ENCODE measurements around the gene FXYD7. TPM values are rescaled to one million over a fixed set of nuclear protein-coding genes. Genes with fewer than 3 reads are reported as not detected.

Gene FXYD7
- total and polyA plus RNA-seq, 2 of the 13 experiments (the other 11 are each of a cell fraction or from before 2014, with no cell fraction given) = 0.55 TPM; not detected in 1

DNA sequence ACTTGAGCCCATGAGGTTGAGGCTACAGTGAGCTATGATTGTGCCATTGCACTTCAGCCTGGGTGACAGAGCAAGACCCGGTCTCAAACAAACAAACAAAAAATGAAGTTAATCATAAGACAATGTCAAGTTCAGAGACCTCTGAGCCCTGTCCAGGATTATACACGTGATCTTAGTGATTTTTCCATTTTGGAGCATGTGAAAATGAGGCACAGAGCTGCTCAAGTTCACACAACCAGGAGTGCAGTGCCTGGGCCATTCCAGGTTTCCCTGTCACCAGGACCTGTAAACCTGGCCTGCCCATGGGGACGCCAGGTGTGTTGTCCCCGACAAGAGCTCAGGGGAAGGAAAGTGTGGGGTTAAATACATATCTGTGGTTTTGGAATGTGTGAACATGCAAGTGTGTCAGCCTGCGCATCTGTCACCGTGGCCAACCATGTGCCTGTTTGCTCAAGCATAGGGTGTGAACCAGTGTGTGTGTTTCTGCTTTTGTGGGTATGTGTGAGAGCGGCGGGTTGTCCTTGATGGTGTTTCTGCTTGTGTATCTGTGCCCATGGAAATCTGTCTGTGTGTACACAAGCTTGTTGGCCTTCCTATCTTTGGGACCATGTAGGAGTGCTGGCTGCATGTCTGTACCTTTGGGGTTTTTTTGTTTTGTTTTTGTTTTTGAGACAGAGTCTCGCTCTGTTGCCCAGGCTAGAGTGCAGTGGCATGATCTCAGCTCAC lies 5.9 kb upstream of the FXYD7 start (continued):
- peak; percentile 76 for TF ChIP-seq ZNF609 (CRISPR knock-in tag; IDR thresholded peaks at IDR 0.05; ENCODE audit: borderline replicate concordance)
- peak; percentile 69 for TF ChIP-seq TFE3 (CRISPR knock-in tag; IDR thresholded peaks at IDR 0.05)
- TF ChIP-seq, protein P1, sequence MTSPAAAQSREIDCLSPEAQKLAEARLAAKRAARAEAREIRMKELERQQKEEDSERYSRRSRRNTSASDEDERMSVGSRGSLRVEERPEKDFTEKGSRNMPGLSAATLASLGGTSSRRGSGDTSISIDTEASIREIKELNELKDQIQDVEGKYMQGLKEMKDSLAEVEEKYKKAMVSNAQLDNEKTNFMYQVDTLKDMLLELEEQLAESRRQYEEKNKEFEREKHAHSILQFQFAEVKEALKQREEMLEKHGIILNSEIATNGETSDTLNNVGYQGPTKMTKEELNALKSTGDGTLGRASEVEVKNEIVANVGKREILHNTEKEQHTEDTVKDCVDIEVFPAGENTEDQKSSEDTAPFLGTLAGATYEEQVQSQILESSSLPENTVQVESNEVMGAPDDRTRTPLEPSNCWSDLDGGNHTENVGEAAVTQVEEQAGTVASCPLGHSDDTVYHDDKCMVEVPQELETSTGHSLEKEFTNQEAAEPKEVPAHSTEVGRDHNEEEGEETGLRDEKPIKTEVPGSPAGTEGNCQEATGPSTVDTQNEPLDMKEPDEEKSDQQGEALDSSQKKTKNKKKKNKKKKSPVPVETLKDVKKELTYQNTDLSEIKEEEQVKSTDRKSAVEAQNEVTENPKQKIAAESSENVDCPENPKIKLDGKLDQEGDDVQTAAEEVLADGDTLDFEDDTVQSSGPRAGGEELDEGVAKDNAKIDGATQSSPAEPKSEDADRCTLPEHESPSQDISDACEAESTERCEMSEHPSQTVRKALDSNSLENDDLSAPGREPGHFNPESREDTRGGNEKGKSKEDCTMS (CRISPR knock-in tag; conservative IDR thresholded peaks at IDR 0.05) = no peak
- TF ChIP-seq, protein P2, sequence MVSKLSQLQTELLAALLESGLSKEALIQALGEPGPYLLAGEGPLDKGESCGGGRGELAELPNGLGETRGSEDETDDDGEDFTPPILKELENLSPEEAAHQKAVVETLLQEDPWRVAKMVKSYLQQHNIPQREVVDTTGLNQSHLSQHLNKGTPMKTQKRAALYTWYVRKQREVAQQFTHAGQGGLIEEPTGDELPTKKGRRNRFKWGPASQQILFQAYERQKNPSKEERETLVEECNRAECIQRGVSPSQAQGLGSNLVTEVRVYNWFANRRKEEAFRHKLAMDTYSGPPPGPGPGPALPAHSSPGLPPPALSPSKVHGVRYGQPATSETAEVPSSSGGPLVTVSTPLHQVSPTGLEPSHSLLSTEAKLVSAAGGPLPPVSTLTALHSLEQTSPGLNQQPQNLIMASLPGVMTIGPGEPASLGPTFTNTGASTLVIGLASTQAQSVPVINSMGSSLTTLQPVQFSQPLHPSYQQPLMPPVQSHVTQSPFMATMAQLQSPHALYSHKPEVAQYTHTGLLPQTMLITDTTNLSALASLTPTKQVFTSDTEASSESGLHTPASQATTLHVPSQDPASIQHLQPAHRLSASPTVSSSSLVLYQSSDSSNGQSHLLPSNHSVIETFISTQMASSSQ (IDR thresholded peaks at IDR 0.05; ENCODE audit: low read depth) = 0 out of 2 replicates have a peak, but pooled peaks have one; percentile 60
- TF ChIP-seq, protein P2 (CRISPR knock-in tag; IDR thresholded peaks at IDR 0.05; ENCODE audit: borderline replicate concordance) = peak; percentile 64; the same call in 1 of the 2 replicates
- TF ChIP-seq, protein P3, sequence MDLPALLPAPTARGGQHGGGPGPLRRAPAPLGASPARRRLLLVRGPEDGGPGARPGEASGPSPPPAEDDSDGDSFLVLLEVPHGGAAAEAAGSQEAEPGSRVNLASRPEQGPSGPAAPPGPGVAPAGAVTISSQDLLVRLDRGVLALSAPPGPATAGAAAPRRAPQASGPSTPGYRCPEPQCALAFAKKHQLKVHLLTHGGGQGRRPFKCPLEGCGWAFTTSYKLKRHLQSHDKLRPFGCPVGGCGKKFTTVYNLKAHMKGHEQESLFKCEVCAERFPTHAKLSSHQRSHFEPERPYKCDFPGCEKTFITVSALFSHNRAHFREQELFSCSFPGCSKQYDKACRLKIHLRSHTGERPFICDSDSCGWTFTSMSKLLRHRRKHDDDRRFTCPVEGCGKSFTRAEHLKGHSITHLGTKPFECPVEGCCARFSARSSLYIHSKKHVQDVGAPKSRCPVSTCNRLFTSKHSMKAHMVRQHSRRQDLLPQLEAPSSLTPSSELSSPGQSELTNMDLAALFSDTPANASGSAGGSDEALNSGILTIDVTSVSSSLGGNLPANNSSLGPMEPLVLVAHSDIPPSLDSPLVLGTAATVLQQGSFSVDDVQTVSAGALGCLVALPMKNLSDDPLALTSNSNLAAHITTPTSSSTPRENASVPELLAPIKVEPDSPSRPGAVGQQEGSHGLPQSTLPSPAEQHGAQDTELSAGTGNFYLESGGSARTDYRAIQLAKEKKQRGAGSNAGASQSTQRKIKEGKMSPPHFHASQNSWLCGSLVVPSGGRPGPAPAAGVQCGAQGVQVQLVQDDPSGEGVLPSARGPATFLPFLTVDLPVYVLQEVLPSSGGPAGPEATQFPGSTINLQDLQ (CRISPR knock-in tag; IDR thresholded peaks at IDR 0.05) = no peak
- TF ChIP-seq CCDC6 (CRISPR knock-in tag; IDR thresholded peaks at IDR 0.05) = no peak
- TF ChIP-seq, protein P4, sequence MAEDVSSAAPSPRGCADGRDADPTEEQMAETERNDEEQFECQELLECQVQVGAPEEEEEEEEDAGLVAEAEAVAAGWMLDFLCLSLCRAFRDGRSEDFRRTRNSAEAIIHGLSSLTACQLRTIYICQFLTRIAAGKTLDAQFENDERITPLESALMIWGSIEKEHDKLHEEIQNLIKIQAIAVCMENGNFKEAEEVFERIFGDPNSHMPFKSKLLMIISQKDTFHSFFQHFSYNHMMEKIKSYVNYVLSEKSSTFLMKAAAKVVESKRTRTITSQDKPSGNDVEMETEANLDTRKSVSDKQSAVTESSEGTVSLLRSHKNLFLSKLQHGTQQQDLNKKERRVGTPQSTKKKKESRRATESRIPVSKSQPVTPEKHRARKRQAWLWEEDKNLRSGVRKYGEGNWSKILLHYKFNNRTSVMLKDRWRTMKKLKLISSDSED (CRISPR knock-in tag; IDR thresholded peaks at IDR 0.05) = no peak
- TF ChIP-seq FOXM1 (CRISPR knock-in tag; IDR thresholded peaks at IDR 0.05) = no peak
- no peak for TF ChIP-seq PHB2 (IDR thresholded peaks at IDR 0.05; ENCODE audit: partially characterized antibody)

Data from HepG2 (cell line).